Stimulated activated CD4-positive, alpha-beta T cell treated with anti-CD3 and anti-CD28 coated beads, Interleukin-12 subunit alpha, Interleukin-12 subunit beta, amount 100 ng/mL, for 24 hours (primary cell): ENCODE data around the gene BMS1.
A peak's percentile ranks its signal among the peaks of the same experiment; 100 is the strongest.
"Not testable (repeated sequence)": the region's sequence is repeated elsewhere in the genome, so short reads cannot be mapped to it uniquely, and the experiment has no call there.

Source experiments
- DNase-seq, 2 experiments: peaks; one replicate each; pipeline ENCODE4 v3.0.0-alpha.2; 2020; ENCODE audit warnings: low read depth in 2 of 2

The BMS1 gene, protein sequence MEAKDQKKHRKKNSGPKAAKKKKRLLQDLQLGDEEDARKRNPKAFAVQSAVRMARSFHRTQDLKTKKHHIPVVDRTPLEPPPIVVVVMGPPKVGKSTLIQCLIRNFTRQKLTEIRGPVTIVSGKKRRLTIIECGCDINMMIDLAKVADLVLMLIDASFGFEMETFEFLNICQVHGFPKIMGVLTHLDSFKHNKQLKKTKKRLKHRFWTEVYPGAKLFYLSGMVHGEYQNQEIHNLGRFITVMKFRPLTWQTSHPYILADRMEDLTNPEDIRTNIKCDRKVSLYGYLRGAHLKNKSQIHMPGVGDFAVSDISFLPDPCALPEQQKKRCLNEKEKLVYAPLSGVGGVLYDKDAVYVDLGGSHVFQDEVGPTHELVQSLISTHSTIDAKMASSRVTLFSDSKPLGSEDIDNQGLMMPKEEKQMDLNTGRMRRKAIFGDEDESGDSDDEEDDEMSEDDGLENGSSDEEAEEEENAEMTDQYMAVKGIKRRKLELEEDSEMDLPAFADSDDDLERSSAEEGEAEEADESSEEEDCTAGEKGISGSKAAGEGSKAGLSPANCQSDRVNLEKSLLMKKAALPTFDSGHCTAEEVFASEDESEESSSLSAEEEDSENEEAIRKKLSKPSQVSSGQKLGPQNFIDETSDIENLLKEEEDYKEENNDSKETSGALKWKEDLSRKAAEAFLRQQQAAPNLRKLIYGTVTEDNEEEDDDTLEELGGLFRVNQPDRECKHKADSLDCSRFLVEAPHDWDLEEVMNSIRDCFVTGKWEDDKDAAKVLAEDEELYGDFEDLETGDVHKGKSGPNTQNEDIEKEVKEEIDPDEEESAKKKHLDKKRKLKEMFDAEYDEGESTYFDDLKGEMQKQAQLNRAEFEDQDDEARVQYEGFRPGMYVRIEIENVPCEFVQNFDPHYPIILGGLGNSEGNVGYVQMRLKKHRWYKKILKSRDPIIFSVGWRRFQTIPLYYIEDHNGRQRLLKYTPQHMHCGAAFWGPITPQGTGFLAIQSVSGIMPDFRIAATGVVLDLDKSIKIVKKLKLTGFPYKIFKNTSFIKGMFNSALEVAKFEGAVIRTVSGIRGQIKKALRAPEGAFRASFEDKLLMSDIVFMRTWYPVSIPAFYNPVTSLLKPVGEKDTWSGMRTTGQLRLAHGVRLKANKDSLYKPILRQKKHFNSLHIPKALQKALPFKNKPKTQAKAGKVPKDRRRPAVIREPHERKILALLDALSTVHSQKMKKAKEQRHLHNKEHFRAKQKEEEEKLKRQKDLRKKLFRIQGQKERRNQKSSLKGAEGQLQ

GRCh38 chr10:42782446-42783180 lies at the start of gene BMS1:
TSS of gene BMS1 (plus strand) at chr10:42782795. CDS start at chr10:42784395, 1,600 bp downstream.
- peak; percentile 84 to 85 for DNase-seq

- DNase-seq: no peak
These were observed 48.1 kb upstream of the BMS1 start for GRCh38 chr10:42734536-42734935.

DNA sequence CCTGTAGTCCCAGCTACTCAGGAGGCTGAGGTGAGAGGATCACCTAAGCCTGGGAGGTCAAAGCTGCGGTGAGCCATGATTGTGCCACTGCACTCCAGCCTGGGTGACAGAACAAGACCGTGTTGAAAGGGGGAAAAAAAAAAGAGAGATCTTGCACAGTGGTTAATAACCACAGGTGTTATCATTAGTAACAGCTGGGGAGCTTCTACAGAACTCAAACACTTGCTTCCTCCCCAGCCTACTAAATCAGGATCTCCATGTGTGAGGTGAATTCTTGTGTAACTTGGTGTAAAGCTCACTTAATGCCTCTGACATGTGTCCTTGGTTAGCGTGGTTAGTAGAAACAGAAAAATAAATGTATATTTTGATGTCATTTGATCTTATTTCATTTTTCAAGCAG lies 43.9 kb upstream of the BMS1 start:
- DNase-seq: no peak

GRCh38 chr10:42741536-42741935 lies 41.1 kb upstream of the BMS1 start:
- DNase-seq: not testable (repeated sequence)

DNA sequence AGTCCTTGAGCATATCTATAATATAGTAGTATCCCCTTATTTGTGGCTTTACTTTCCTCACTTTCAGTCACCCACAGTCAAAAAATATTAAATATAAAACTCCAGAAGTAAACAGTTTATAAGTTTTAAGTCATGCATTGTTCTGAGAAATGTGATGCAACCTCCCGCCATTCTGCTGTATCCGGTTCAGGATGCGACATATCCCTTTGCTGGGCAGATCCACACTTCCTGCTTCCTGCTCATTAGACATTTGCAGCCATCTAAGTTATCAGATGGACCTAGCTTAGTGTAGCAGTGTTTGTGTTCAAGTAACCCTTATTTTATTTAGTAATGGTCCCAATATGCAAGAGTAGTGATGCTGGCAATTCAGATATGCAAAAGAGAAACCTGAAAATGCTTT lies 38.9 kb upstream of the BMS1 start:
- DNase-seq: no peak

- DNase-seq: no peak
These were observed 38.4 kb upstream of the BMS1 start for GRCh38 chr10:42744134-42744701.

- DNase-seq: peak; percentile 55 to 78
These were observed 29.5 kb upstream of the BMS1 start for GRCh38 chr10:42753126-42753506.

- no peak for DNase-seq
These were observed 29.0 kb upstream of the BMS1 start for GRCh38 chr10:42753507-42754154.

DNA sequence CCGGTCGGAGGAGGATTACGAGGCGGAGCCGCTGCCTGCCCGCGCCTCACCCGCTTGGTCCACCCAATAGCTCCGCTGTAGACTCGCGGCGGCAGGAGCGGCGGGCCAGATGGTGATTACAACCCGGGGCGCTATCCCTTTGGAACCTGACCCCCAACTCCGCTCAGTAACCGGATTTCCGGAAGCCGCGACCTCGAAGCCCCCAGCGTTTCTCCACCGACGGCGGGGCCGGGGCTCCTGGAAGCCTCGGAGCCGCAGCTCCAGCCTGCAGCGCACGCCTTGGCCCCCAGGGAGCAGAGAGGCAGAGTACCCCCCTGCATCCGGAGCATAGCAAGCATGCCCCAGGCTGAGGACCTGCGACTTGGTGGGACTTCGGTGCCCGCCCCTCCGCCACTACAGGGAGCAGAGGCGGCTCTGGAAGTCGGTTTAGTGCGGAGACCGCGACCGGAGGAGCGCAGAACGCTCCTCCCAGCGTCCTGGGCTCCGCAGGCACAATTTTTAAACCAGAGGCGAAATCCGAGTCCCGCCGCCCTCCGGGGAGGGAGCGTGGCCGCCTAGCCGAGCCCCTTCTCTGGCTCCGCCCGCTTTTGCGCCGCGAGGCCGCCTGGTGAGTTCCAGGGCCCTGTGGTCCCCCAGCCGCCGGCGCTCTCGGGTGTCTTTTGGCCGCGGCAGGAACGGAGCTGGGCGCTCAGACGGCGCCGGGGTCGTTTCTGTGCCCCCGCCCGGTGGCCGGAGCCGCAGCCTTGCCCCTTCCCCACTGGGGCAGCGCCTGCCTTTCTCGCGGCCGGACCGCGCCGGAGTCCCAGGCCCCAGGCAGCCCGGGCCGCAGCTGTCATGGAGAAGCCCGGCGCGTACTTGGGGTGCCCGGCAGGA lies 28.2 kb upstream of the BMS1 start:
- DNase-seq: no peak

DNA sequence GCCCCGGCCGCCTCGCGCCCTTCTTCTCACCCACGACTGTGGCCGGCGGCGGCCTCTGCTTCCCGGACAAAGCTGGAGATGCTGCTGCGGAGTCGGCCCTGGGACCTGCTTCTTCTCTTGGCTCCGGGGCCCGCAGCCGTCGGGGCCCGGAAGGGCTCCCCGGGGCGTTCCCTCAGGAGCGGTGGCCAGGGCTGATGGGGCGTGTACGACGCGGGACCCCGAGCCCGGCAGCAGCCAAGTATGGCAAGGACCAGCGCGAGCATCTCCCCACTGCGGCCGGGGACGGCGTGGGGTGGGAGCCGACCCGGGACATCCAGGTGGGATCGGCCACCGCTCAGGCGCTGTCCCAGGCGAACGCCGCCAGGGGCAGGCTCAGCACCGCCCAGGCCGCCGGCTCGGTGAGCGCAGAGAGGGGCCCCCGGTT lies 27.6 kb upstream of the BMS1 start:
- DNase-seq: no peak

GRCh38 chr10:42755556-42756093 lies 27.0 kb upstream of the BMS1 start:
- DNase-seq: no peak

DNA sequence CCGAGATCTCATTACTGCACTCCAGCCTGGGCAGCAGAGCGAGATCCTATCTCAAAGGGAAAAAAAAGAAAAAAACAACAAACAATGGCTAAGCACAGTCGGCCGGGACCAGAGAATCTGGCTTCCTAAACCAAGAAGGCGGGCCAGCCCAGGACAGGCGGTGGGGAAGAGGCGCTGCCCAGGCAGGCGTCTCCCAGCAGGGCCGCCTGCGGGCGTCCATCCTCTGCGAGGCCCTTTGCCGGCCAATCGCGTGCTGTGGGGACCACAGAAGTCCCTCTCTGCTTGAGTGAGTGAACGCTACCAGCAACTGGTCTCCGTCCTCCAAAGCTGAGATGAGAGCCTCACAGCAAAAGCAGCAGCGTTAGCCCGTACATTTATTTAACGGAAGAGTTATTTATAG lies 14.7 kb upstream of the BMS1 start:
- DNase-seq: no peak

DNA sequence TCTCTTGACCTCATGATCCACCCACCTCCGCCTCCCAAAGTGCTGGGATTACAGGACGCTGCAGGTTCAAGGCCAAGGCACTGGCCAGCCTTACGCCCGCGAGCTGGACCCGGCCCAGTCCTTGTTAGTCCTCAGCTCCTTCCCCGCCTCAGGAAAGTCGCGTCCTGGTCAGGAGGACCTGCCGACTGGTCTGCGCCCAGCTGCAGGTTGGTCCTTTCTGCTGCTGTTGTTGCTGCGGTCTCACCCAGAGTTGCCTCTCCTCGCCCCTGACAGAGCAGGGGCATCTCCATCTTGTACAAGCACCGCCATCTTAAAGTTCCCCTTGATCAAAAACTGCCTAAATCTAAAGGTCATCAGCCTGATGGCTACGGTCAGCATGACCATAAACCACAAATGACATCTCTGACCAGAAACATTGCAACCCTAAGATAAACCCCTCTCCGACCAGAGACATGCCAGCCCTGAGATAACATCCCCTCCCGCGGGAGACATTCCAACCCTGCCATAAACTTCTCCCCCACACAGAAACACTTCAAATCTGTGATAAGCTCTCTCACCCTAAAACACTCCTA lies 13.9 kb upstream of the BMS1 start:
- no peak for DNase-seq

GRCh38 chr10:42769173-42769572 lies 13.4 kb upstream of the BMS1 start:
- DNase-seq: no peak

DNA sequence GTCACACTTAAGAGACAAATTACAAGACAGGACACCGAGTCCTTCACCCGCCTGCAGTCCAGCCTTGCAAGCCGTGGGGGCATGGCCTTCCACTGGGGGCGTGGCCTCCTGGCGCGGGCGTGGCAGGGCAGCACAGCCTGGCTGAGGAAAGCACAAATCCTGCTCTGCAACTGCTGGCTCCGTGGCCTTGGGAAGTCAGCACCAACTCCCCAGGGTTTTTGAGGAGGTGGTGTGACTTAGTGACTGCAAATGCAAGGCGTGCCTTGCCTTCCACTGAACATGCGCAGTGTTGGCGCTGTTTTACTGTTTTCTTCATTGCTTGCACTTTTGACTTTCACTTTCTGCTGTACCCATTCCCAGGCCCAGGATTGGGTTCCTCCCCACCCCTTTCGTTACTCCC lies 12.9 kb upstream of the BMS1 start:
- DNase-seq: no peak

- no peak for DNase-seq
These were observed 5.9 kb upstream of the BMS1 start for GRCh38 chr10:42776681-42777080.

- DNase-seq: no peak
These were observed 2.1 kb upstream of the BMS1 start for GRCh38 chr10:42780456-42780855.

- DNase-seq: no peak
These were observed 626 bp upstream of the BMS1 start for GRCh38 chr10:42781893-42782445.

DNA sequence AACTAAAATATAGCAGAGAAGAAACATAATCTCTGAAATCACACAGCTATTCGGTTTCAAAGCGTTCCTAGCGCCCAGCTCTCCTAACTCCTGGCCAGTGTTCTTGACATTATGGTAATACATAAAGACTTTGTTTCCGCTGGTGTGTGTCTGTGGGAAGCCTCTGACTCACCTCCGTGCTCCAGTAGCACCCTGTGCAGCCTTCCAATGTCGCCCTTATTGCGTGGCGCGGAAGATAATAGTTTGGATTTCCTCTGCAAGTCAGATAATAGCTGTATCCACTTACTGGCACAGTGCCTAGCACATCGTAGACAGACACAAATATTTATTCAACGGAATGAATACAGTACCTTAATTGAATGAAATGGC lies 570 bp downstream of the BMS1 start:
- peak in 1 of 2 experiments; percentile 3 for DNase-seq
